Nephron progenitor cell (in vitro differentiated cells): ENCODE results near the gene SLC35F5.

Source experiments
- DNase-seq: peaks from one replicate; pipeline ENCODE4 v3.0.0; 2021
- H3K27ac Mint-ChIP-seq: 2 replicates; pipeline ENCODE4 v1.8.0; 2021; ENCODE audit warnings: mild to moderate bottlenecking, moderate library complexity, mixed read lengths
- H3K27me3 Mint-ChIP-seq: 2 replicates; pipeline ENCODE4 v1.8.0; 2021; ENCODE audit warnings: mild to moderate bottlenecking, low read depth, mixed read lengths; ENCODE audit not compliant: poor library complexity
- H3K36me3 Mint-ChIP-seq: 2 replicates; pipeline ENCODE4 v1.8.0; 2021; ENCODE audit warnings: low read depth, mixed read lengths
- H3K4me1 Mint-ChIP-seq: 2 replicates; pipeline ENCODE4 v1.8.0; 2021; ENCODE audit warnings: mixed read lengths
- H3K4me3 Mint-ChIP-seq: 2 replicates; pipeline ENCODE4 v1.8.0; 2021; ENCODE audit warnings: mild to moderate bottlenecking, moderate library complexity, mixed read lengths
- H3K9me3 Mint-ChIP-seq: 2 replicates; pipeline ENCODE4 v1.8.0; 2021; ENCODE audit warnings: mild to moderate bottlenecking, moderate library complexity, mixed read lengths
- TF ChIP-seq, protein P1 (sequence below): fragments of 200-600 bp; sonication (generic); IDR thresholded peaks from 2 replicates; pipeline ENCODE4 v1.5.0; 2021; ENCODE audit warnings: antibody characterized with exemption

The SLC35F5 gene, protein sequence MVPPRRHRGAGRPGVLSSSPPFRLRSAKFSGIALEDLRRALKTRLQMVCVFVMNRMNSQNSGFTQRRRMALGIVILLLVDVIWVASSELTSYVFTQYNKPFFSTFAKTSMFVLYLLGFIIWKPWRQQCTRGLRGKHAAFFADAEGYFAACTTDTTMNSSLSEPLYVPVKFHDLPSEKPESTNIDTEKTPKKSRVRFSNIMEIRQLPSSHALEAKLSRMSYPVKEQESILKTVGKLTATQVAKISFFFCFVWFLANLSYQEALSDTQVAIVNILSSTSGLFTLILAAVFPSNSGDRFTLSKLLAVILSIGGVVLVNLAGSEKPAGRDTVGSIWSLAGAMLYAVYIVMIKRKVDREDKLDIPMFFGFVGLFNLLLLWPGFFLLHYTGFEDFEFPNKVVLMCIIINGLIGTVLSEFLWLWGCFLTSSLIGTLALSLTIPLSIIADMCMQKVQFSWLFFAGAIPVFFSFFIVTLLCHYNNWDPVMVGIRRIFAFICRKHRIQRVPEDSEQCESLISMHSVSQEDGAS

DNA sequence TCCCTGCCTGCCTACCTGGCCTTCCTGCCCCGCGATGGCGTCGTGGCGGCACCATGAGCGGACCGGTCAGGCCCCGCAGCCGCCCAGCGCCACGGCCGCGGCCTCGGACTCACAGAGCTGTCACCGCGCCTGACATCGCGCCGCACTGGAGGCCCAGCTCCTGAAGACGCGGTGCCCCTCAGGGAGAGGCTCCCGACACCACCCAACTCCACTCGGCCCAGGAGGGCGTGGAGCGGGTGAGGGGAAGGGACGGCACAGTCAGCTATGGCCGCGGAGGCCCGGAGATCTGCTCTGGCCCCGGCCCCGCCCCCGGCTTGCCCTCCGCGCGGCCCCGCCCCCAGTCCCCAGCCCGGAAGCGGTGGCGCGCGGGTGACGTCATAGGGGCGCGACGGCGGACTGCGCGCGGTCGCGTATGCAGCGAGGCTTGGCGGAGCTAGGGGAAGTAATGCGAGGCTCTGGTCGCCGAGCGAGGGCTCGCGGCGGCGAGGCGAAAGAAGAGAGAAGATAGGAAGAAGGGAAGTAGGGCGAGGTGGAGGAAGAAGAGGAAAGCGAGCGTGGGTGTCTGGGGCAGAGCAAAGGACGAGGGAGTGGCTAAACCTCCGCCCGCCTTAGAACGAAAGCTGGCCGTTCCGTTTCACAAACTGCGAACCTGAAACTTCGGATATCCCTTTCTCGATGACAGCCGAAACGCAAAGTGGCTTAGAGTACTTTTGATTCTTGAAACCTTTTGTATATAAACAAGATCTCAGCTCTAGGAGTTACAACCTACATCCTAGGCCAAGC, at the start of gene SLC35F5:
SLC35F5 (minus strand) TSS at position 288 of the 783 bp plus-strand sequence; CDS start at position 55, 233 bp downstream.
- peak within 1 kb of the TSS; percentile 99 for H3K27ac Mint-ChIP-seq
- H3K27me3 Mint-ChIP-seq: no peaks in the 10 kb centered on the region
- peaks cover 12% of the 10 kb centered on the region for H3K36me3 Mint-ChIP-seq
- peak within 1 kb of the TSS; percentile 93 for H3K4me3 Mint-ChIP-seq
- peak; percentile 98 for DNase-seq
- TF ChIP-seq, protein P1, sequence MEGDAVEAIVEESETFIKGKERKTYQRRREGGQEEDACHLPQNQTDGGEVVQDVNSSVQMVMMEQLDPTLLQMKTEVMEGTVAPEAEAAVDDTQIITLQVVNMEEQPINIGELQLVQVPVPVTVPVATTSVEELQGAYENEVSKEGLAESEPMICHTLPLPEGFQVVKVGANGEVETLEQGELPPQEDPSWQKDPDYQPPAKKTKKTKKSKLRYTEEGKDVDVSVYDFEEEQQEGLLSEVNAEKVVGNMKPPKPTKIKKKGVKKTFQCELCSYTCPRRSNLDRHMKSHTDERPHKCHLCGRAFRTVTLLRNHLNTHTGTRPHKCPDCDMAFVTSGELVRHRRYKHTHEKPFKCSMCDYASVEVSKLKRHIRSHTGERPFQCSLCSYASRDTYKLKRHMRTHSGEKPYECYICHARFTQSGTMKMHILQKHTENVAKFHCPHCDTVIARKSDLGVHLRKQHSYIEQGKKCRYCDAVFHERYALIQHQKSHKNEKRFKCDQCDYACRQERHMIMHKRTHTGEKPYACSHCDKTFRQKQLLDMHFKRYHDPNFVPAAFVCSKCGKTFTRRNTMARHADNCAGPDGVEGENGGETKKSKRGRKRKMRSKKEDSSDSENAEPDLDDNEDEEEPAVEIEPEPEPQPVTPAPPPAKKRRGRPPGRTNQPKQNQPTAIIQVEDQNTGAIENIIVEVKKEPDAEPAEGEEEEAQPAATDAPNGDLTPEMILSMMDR: no peak
- H3K4me1 Mint-ChIP-seq: peaks cover 24% of the 10 kb centered on the region
- H3K9me3 Mint-ChIP-seq: no peaks in the 10 kb centered on the region

DNA sequence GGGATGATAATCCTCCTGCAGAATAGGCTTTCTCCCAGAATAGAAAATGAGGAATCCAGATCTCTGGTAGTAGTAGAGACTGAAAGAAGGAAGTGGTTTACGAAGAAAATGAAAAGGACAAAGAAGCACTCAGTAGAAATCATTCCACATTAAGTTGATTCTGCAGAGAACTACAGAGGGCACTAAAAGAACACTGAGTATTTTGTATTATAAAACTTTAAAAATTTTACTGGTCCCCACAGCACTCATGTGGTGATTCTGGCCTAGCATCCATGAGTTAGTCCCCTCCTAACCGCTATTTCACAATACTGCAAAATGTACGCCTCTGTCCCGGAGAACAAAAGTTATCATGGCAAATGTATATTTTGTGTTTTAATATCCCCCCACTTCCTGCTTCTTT, 42.9 kb upstream of the SLC35F5 start:
- Mint-ChIP-seq H3K4me1 (peaks cover 20% of the 10 kb centered on the region), H3K27me3 (peaks cover 3% of the 10 kb centered on the region), H3K9me3 (no peaks in the 10 kb centered on the region), H3K27ac (no peak overlapping the region), H3K36me3 (no peaks in the 10 kb centered on the region), H3K4me3 (no peak overlapping the region)
- no peak for DNase-seq
- TF ChIP-seq, protein P1: no peak

DNA sequence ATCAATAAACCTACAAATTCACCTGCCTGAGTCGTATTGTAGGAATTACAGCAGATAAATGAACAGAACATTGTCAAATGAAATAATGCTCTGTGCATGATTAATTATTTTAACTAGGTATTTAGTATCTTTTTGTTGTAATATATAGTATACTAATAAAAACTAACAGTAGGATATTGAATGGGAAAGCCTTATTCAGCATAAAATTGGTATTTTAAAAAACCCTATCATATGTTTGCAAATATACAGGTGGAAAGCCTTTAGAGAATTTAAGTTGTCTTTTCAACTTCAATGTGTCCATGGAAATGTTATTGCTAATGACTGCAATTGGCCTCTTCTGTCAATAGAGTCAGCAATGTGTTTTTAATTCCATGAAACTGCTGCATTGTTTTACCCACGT, 40.8 kb upstream of the SLC35F5 start:
- no peaks in the 10 kb centered on the region for H3K36me3 Mint-ChIP-seq
- peaks cover 3% of the 10 kb centered on the region for H3K27me3 Mint-ChIP-seq
- TF ChIP-seq, protein P1: no peak
- H3K4me3 Mint-ChIP-seq: no peak overlapping the region
- no peak for DNase-seq
- peaks cover 20% of the 10 kb centered on the region for H3K4me1 Mint-ChIP-seq
- no peaks in the 10 kb centered on the region for H3K9me3 Mint-ChIP-seq
- no peak overlapping the region for H3K27ac Mint-ChIP-seq

DNA sequence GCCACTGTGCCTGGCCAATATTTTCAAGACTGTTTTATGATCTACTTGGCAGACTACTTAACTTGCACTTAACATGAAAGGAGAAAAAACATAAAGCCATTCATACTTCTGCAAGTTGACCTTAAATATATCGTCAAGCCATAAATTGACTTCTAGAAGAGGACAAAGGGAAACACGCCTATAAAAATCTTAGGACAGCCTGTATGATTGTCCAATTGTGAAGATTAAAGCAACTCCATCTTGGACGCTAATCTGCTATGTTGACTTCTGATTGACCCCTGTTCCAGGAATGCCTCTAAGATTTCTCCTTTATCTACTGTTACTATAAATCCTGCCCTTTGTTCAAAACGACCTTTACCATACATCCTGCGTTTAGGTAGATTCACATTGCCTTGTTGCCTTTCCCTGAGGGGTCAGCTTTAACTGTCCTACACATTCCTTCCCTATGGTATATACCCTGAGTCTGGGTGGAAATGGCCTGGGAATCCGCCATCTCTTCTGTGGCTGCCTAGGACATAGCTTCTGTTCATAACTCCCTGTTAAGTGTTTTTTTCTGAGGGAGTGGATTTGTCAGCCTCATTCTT, 40.2 kb upstream of the SLC35F5 start:
- no peak overlapping the region for H3K27ac Mint-ChIP-seq
- no peaks in the 10 kb centered on the region for H3K36me3 Mint-ChIP-seq
- no peaks in the 10 kb centered on the region for H3K9me3 Mint-ChIP-seq
- peaks cover 20% of the 10 kb centered on the region for H3K4me1 Mint-ChIP-seq
- no peak overlapping the region for H3K4me3 Mint-ChIP-seq
- H3K27me3 Mint-ChIP-seq: peaks cover 3% of the 10 kb centered on the region
- no peak for DNase-seq
- TF ChIP-seq, protein P1: no peak

DNA sequence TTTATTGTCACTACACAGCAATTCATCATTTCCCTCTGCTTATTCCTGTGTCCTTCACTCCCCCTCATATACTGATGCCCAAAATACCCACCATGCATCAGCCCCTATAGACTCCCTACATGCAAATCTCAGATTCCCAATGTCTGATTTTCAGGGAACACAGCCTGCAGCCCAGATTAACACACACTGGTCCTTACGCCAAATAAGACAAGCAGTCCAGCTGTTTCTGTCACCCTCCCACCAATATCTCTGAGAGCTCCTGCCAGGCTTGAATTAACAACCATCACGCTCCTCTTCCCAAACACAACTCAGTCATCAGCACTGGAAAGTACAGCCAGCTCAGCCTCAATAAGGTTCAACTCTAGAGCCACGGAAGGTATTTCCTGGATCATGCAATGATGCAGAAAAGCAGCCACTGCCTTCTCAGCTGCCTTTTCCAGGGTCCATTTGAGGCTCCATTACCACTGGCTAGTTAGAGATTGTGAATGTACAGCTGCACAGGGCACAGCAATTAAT, 39.0 kb upstream of the SLC35F5 start:
- H3K36me3 Mint-ChIP-seq: no peaks in the 10 kb centered on the region
- H3K4me1 Mint-ChIP-seq: peaks cover 20% of the 10 kb centered on the region
- H3K9me3 Mint-ChIP-seq: no peaks in the 10 kb centered on the region
- TF ChIP-seq, protein P1: no peak
- DNase-seq: no peak
- no peak overlapping the region for H3K4me3 Mint-ChIP-seq
- H3K27me3 Mint-ChIP-seq: peaks cover 3% of the 10 kb centered on the region
- peak overlapping the region; percentile 12 for H3K27ac Mint-ChIP-seq
